NCI-H2081 (cell line): ENCODE measurements around the gene CAMTA1.

Experiments used
- DNase-seq, 2 experiments: peaks; one replicate each; lab custom pipeline; 2025; lab: John Stamatoyannopoulos, UW

Gene CAMTA1

DNA sequence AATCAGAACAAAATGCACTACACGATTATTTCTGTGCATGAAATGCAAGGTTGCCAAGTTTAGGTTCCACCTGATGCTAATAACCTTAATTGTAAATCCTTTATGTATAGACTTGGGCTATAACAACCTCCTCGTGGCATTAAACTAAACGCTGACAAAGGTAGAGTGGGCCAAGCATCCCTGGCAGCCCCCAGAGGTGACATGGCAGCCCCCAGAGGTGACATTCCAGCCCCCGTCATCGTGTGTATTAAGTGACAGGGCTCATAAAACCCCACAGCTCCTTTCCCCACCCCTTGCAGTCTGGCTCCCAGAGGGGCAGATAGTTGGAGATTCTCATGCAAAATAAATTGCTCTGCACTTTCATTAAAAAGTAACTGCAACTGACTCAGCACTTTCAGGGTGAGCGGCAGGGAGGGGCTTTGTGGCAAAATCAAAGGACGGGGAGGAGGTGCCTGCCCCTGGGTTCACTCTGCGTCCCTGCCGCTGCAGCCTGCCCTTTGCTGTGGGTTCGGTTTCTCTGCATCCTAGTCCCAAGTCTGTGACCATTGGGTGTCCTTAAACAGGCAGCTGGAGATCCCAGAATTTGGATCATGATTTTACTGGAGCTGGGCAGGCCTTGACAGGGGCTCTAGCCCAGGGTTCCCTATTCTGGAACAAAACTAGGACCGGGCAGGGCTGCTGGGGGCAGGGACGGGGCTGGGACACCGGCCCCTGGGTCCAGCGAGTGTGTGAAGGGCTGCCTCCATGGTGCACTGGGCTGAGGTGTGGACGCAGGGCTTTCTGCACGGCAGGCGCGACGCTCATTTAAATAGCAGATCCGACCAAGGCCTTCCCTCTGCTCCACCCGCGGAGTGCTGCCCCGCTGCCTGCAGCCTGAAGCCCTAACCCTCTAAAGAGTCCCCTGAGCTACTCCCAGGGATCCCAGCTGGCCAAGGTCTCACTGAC is 751.0 kb downstream of the CAMTA1 start:
- DNase-seq: no peak

GRCh38 chr1:7536891-7537591 is 751.8 kb downstream of the CAMTA1 start:
- peak; percentile 23 to 26 for DNase-seq

DNA sequence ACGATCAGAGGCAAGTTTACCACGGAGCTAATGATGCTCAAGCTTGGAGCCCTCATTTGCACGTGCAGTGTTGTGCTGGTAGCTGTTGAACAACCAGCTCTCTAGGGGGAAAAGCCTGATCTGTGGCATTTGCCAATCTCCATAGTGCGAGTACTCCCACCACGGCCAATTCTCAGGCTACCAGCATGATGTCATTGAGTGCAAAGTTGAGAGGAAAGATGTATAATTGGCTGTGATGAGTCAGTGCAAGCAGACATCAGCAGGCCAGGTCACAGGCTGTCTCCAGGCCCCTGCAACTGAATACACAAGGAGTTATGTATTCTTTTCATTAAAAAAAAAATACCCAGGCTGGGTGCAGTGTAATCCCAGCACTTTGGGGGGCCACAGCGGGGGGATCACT is 752.8 kb downstream of the CAMTA1 start:
- DNase-seq: no peak

DNA sequence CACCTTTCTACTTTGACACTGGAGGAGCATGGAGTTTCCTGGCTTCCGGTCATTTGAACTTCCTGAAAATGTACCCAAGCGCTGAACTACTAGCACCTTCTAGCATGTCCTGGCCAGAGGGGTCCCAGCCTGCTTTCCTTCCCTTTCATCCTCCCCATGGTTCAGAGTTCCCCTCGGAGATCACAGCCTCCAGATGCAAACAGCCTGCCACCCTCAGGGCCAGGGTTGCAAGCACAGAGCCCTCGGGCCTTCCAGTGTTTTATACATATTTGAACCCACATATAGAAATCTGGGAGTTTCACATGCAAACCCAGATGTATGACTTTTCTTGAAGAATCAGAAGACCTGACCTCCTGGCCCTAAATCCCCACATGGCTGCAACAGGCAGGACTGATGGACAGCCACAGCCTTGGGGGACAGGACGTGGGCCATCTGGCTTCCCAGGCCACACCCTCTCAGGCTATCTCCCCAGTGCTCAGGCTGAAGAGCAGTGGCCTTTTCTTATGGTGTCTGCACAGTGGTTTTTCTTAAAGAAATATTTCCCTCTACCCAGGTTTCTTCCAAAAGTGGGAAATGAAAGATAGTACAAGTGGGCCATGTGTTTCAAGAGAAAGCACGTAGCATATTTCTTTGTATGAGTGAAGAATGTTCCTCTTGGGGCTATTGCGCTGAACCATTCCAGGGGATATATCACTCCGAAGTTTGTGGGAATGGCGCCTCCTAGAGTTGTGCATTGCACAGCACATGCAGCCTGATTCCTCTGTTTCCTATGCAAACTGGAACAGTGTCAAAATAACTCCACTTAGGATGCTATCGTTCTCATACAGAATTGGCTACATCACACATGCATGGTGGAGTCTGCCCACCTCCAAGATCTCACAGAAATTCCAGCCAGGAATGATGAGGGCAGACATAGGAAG is 753.9 kb downstream of the CAMTA1 start:
- peak in 1 of 2 experiments; percentile 20 for DNase-seq

DNA sequence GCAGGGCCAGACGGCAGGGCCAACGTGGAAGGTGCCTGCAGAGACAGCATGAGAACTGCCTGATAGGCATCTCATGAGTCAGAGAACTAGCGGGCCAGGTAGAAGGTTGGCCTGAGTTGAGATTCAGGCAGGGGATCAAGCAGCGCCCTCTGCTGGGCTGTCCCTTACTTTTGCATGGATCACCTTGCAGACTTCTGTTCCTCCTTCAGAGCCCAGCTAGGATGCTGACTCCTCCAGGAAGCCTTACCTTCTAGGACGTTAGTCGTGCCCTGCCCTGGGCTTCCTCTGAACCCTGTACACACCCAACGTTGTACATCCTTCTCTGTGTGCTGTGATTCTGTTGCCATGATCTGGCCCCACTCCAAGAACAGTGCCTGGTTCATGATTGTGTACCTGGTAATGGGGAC is 754.5 kb downstream of the CAMTA1 start:
- DNase-seq: peak; percentile 33 to 44

GRCh38 chr1:7540816-7541215 is 755.6 kb downstream of the CAMTA1 start:
- no peak for DNase-seq

DNA sequence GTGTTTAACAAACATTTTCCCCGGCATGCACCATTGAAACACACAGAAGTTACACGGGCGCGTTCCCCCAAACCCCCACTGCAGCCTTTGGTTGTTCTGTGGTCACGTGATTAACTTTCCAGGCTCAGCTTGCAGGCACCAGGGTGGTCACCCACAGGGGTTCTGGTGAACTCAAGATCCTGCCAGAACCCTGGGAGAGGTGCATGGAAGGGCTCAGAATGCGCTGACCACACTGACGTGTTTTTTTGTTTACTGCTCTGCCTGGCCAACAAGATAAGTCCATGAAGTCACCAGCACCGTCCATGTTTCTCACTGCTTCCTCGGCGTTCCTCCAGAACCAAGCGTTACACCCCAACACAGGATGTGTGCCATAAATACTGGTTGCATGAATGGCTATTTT is 756.4 kb downstream of the CAMTA1 start:
- DNase-seq: no peak

DNA sequence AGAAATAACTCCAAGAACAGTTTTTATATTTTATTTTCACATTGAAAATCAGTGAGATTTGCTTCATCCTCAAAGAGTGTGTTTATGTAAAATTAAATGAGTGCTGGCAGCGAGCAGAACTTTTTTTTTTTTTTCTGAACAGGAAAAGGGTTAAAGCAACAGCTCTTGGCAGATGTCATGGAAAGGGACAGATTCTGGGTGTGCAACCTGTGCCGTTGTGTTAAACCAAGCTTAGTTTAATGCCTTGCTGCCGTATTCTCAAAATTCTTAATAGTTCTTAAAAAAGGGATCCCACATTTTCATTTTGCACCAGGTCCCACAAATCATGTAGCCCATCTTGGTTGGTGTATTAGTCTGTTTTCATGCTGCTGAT is 758.5 kb downstream of the CAMTA1 start:
- DNase-seq: no peak

DNA sequence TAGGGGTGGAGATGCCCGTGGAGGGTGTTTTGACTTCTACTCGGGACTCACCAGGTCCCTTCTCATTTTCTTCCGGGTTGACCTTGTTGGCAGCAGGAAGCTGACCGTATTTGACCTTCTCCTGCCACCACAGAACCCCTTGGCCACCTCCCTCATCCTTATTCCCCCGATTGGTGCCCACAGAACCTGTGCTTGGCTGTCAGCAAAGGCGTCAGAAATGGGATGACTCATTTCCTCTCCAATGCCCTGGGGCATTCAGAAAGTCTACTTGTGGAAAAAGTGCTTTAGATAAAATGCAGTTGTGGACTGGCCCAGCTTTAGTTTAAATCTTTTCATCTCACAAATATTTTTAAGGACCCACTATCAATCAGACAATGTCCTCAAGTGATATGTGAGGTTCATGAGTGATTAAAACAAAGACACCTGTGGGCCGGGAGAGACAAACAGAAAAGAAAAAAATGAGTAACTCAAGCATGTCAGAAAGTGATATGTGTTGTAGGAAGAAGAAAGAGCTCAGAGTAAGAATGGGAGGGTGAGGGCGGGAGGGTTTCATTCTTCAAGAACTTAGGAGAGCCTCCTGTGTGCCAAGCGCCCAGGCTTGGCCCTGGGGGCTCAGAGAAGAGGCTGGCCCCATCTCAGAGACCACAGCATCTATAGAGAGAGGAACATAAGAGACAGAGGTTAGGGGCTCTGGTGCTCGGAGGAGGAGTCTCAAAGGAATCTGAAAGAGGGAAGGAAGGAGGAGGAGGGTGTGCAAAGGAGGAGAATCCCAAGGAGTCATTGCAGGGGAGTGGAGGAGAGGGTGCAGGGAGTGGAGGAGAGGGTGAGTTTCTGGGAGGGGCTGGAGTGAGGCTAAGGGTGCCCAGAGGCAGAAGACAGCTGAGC is 764.3 kb downstream of the CAMTA1 start:
- no peak for DNase-seq

- no peak for DNase-seq
Observed at GRCh38 chr1:7550261-7550865, 765.1 kb downstream of the CAMTA1 start.

DNA sequence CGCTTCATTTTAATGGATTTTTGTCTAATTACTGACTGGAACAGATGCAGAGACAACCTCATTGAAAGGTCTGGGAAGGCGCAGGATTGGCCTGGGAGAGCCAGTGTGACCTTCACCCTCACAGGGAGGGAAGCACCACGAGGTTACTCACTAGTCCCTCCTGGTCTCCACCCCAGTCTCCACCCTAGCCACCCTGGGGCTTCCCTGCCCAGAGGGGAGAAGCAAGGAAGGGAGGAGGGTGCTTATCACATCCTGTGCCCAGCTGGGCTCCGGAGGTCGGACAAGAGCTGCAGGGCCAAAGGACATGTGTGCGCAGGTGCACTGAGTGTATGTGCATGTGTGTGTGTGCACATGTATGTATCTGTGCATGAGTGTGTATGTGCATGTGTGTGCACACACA is 765.7 kb downstream of the CAMTA1 start:
- no peak for DNase-seq

- DNase-seq: no peak
Observed at GRCh38 chr1:7551442-7551841, 766.2 kb downstream of the CAMTA1 start.

DNA sequence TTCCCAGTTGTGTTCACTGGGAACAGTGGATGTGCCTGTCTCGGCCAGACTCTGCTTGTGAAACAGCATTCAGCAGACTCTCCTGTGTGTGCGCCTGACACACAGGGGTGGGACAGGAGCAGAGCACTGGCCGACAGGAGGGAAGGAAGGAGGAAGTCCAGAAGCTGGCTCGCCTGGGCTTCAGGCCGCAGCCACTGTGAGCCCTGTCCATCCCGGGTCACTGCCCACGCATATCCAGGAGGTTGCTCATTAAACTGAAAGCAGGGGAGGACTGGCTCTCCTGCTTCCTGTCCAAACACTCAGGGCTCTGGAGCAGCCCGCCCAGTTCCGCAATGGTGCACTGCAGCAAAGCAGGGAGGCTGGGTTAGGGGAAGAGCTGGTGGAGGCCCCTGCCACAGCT is 767.1 kb downstream of the CAMTA1 start:
- no peak for DNase-seq

DNA sequence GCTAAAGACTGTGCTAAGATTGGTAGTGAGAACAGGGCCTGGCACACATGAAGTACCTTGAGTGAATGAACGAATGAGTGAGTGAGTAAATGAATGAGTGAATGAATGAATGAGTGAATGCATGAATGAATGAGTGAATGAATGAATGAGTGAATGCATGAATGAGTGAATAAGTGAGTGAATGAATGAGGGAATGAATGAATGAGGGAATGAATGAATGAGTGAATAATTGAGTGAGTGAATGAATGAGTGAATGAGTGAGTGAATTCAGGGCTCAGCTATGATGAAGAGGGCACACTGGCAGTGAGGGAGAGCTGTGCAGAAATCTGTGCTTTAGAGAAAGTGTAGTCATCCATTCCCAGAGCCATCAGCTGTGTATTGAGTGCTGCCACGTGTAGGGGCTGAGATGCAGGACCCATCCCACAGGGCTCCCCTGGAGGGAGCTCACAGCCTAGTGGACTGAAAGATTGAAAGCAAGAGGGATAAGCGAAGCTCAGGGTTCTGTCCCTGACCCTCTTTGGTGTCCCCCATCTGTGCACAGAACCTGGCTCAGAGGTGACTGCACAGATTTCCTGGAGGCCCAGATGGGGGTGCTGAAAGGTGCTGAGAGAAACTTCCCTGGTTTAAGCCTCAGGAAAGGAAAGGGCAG is 767.9 kb downstream of the CAMTA1 start:
- DNase-seq: no peak

- no peak for DNase-seq
Observed at GRCh38 chr1:7554385-7555235, 769.4 kb downstream of the CAMTA1 start.

- no peak for DNase-seq
Observed at GRCh38 chr1:7555391-7556185, 770.3 kb downstream of the CAMTA1 start.

DNA sequence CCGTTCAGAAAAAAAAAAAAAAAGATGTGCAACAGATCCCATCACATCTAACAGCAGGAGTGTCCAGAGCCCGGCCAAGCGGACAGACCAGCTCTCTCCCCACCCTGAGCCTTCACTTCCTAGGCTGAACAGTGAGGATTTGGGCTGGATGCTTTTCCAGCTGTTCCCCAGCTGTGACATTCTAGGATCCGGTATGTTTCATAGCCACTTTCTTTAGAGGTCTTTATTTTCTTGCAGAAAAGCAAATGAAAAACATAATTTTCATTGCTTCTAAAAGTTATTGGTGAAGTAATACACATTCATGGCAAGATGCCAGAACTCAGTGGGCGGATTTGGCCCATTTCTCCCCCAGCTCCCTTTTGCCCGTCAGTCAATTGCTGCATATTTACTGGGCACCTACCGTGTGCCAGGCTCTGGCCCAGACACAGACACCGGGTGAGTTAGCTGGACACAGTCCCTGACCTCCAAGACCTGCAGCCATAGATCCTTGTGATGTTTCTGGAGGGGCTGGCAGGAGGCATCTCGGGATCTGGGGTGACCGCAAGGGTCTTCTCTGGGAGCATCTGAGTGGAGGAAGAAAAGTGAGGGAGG is 772.1 kb downstream of the CAMTA1 start:
- no peak for DNase-seq

DNA sequence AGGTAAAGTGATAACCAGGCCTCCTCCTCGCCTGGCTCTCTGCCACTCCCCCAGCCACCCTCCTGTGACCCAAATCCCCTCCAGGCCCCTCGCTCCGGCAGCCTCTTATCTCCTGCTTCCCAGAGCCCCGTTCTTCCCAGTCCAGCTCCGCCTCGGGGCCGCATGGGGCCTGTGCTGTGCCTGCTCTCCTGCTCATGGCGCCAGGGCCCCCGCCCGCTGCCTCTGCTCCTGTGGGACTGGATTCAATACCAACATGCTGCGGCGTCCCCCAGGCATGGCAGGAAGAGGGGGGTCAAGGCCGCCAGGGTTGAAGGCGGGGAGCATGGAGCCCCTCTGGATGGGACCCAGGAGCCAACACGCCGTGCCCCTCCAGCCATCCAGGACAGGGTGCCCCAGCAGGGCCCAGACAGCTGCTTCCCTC is 772.8 kb downstream of the CAMTA1 start:
- no peak for DNase-seq
